GM12801 (cell line): ENCODE data around the gene SNX25.

Source experiments
- TF ChIP-seq, protein P1 (sequence below): IDR thresholded peaks from one replicate; pipeline ENCODE4 v1.5.1; 2011; ENCODE audit warnings: control low read depth; ENCODE audit not compliant: insufficient read length; ENCODE audit errors: extremely low read depth

The SNX25 gene

DNA sequence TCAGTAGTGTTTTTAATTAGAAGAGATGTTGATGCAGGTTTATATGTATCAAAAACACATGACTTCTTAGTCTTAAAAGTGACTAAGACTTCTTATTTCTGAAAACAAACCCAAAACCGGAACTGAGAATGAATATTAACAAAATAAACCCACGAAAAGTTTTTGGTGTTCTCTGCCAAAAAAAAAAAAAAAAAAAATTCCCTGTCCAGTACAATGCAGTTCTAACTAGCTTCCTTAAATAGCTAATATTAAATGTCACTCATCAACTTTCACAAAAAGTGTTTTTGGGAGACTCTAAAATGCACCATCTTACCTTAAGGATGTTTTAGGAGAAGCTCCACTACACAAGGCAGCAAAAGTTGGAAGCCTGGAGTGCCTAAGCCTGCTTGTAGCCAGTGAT lies 189.2 kb downstream of the SNX25 start:
- TF ChIP-seq, protein P1, sequence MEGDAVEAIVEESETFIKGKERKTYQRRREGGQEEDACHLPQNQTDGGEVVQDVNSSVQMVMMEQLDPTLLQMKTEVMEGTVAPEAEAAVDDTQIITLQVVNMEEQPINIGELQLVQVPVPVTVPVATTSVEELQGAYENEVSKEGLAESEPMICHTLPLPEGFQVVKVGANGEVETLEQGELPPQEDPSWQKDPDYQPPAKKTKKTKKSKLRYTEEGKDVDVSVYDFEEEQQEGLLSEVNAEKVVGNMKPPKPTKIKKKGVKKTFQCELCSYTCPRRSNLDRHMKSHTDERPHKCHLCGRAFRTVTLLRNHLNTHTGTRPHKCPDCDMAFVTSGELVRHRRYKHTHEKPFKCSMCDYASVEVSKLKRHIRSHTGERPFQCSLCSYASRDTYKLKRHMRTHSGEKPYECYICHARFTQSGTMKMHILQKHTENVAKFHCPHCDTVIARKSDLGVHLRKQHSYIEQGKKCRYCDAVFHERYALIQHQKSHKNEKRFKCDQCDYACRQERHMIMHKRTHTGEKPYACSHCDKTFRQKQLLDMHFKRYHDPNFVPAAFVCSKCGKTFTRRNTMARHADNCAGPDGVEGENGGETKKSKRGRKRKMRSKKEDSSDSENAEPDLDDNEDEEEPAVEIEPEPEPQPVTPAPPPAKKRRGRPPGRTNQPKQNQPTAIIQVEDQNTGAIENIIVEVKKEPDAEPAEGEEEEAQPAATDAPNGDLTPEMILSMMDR, result no peak

- TF ChIP-seq, protein P1, result no peak
Measured at GRCh38 chr4:185399466-185399865, 190.1 kb downstream of the SNX25 start.

GRCh38 chr4:185404031-185404430 lies 194.6 kb downstream of the SNX25 start:
- TF ChIP-seq, protein P1, result no peak

DNA sequence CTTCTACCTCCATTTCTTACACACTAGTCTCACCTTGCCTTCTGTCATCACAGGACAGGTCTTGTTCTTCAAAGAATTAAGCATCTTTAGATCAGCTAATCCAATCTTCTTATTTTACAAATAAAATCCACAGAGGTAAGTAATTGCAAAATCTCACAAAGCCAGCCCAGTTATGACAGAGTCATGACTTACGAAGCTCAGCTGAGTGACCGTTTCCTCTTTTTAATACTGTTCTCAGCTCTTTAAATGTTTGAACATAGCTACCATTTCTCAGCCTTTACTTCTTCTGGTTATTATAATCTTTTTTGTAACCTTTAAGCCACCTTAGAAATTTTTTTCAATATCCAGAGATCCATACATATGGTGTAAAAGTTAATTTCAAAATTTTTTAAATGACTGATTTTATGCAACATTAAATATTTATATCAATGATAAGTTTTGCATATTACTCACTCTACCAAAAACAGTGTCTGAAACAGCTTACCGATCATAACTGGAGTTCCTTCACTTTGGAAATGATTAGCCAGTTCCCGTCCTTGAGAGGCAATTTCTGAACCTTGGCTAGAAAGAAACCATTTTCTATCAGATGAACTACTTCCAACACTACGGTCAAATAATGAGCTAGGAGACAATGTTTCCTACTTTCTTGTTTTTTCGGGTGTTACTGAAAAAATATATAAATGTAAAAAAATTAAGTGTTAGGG lies 196.1 kb downstream of the SNX25 start:
- TF ChIP-seq, protein P1, result no peak

DNA sequence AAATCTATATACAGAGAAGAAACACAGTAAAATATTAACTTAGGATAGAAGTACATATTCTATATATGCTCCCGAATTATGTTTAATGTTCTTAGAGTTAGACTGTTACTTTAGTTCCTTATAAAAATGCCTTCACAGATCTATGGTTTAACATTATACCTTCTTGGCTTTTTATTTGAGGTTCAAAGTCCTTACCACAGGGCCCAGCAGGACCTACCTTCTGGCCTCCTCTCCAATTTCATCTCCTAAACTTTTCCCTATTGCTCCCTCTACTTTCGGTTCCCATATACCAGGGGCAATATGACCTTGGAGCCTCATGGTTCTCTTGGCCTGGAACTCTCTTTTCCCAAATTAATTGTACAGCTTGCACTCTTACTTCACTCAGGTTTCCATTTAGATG lies 199.0 kb downstream of the SNX25 start:
- TF ChIP-seq, protein P1, result no peak

DNA sequence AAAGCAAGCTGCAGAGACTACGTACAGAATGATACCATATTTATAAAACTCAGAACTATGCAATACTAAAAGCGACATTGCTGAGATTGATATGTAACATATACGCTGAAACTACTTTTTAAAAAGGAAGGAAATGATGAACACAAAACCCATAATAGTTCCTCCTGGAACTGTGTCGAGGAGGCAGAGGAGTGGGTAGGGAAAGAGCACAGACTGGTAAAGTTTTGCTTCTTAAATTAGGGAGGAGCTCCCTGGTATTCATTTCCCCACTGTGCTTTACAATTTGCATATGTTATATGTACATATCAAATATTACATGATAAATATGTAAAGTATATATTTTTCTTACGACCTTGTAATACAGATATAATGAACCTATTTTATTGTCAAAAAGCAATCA lies 202.5 kb downstream of the SNX25 start:
- TF ChIP-seq, protein P1, result no peak

DNA sequence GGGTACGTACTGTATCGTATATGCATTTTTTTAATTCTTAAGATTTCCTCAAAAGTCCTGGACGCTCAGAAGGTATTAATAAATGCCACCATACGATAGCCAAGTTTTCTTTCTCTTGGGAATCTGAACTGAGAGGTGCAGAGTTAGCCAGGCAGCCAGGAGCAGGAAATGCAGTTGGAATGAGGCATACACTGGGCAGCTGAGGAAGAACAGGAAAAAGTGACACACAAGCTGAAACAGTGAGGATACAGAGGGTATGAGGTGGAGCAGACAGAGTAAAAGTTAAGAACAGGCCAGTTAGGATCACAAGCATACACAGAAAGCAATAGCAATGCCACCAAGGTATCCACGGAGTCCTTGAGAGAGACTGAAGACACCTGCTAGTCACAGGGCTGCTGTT lies 203.0 kb downstream of the SNX25 start:
- TF ChIP-seq, protein P1, result no peak
